Endothelial cell of umbilical vein (primary cell): ENCODE measurements around the gene TMEM229B. TPM values are rescaled to one million over a fixed set of nuclear protein-coding genes. Genes with fewer than 3 reads are reported as not detected.

ENCODE experiments used
- BruUV-seq: library from RNA; stranded (reverse); fragments of 400-500 nt; replicated peaks from 2 replicates; lab custom pipeline; 2021; lab: Mats Ljungman, UMichigan
- CTCF ChIA-PET: fragments of 300-600, 350-600 bp; sonication (Branson Sonifier 250); formaldehyde crosslinking; loops from one replicate; lab custom pipeline; 2021; ENCODE audit warnings: antibody characterized with exemption, inconsistent platforms; lab: Charles Lee
- POLR2A ChIA-PET: fragments of 300-600, 350-600 bp; sonication (Branson Sonifier 250); formaldehyde crosslinking; loops from one replicate; lab custom pipeline; 2021; ENCODE audit warnings: antibody characterized with exemption, inconsistent platforms; lab: Charles Lee
- DNase-seq: peaks from one replicate; pipeline ENCODE4 v3.0.0-alpha.2; 2011; ENCODE audit warnings: low read depth, low spot score
- FAIRE-seq: peaks from 2 replicates; lab custom pipeline; 2011; peaks lifted over from hg19 to GRCh38; lab: Jason Lieb, UNC
- H2AFZ ChIP-seq: 2 replicates; pipeline ENCODE4 v1.6.0; 2012; ENCODE audit warnings: low read depth, low read length, control low read depth, inconsistent platforms
- H3K27ac ChIP-seq: 2 replicates; pipeline ENCODE4 v1.5.1; 2011; ENCODE audit warnings: low read depth, mild to moderate bottlenecking, control low read depth, low read length, moderate library complexity; ENCODE audit not compliant: insufficient read depth
- H3K27me3 ChIP-seq, 2 experiments: 2 replicates each; pipeline versions ENCODE4 v1.6.0 to v1.6.1; 2011; ENCODE audit warnings: low read length in 2 of 2, mixed read lengths in 1 of 2; ENCODE audit not compliant: control insufficient read depth in 2 of 2, insufficient read depth in 2 of 2
- H3K36me3 ChIP-seq, 2 experiments: 2 replicates in 1 of 2; 3 replicates in 1 of 2; pipeline ENCODE4 v1.5.1; 2011; ENCODE audit warnings: low read length in 2 of 2, mild to moderate bottlenecking in 1 of 2, moderate library complexity in 1 of 2; ENCODE audit not compliant: control insufficient read depth in 2 of 2, insufficient read depth in 2 of 2; ENCODE audit errors: extremely low read depth in 1 of 2
- H3K4me1 ChIP-seq: 3 replicates; pipeline ENCODE4 v1.5.1; 2011; ENCODE audit warnings: mild to moderate bottlenecking, low read length; ENCODE audit not compliant: control insufficient read depth, insufficient read depth; ENCODE audit errors: extremely low read depth
- H3K4me2 ChIP-seq: 2 replicates; pipeline ENCODE4 v1.6.1; 2011; ENCODE audit warnings: low read length, control low read depth, mixed read lengths; ENCODE audit not compliant: insufficient read depth
- H3K4me3 ChIP-seq, 3 experiments: fragments of 200-600 bp in 1 of 3; sonication (generic), shearing (Covaris generic) in 1 of 3; replicated peaks in 1 of 3; 2 replicates each; pipeline ENCODE4 v1.5.1; 2011 to 2016; ENCODE audit warnings: control low read depth in 3 of 3, low read length in 3 of 3, mild to moderate bottlenecking in 2 of 3, inconsistent platforms in 1 of 3, low read depth in 1 of 3, moderate library complexity in 1 of 3; ENCODE audit not compliant: insufficient read depth in 1 of 3
- H3K79me2 ChIP-seq: 2 replicates; pipeline ENCODE4 v1.6.0; 2012; ENCODE audit warnings: low read length, inconsistent platforms; ENCODE audit not compliant: control insufficient read depth, insufficient read depth
- H3K9ac ChIP-seq: replicated peaks from 2 replicates; pipeline ENCODE3; 2011; ENCODE audit warnings: low read length, control low read depth; ENCODE audit not compliant: insufficient read depth; ENCODE audit errors: extremely low read depth
- H3K9me1 ChIP-seq: replicated peaks from 3 replicates; pipeline ENCODE4 v1.6.0; 2011; ENCODE audit warnings: mild to moderate bottlenecking, low read length; ENCODE audit not compliant: control insufficient read depth, insufficient read depth; ENCODE audit errors: extremely low read depth
- H3K9me3 ChIP-seq: replicated peaks from 2 replicates; pipeline ENCODE4 v1.5.1; 2012; ENCODE audit warnings: low read length, inconsistent platforms; ENCODE audit not compliant: control insufficient read depth, insufficient read depth
- H4K20me1 ChIP-seq: replicated peaks from 2 replicates; pipeline ENCODE3; 2011; ENCODE audit warnings: mild to moderate bottlenecking, low read length; ENCODE audit not compliant: control insufficient read depth, insufficient read depth; ENCODE audit errors: extremely low read depth
- CTCF ChIP-seq, 2 donors: IDR thresholded peaks; 1 replicate in 1 of 2; 2 replicates in 1 of 2; pipeline ENCODE4 v1.5.1; 2011; ENCODE audit warnings: low read length in 2 of 2, mild to moderate bottlenecking in 2 of 2, moderate library complexity in 2 of 2, control low read depth in 1 of 2, inconsistent platforms in 1 of 2, low read depth in 1 of 2; ENCODE audit not compliant: insufficient read depth in 1 of 2; ENCODE audit errors: extremely low read depth in 1 of 2
- EZH2 ChIP-seq: IDR thresholded peaks from 2 replicates; pipeline ENCODE4 v1.6.1; 2012; ENCODE audit warnings: borderline replicate concordance, low read depth, mild to moderate bottlenecking, moderate library complexity, low read length, inconsistent platforms; ENCODE audit not compliant: severe bottlenecking
- dilution Hi-C: fragments of 300-500 bp; cut with MboI; formaldehyde crosslinking; loops from one replicate; pipeline ENCODE4 v1.15.0; 2019; ENCODE audit warnings: low sequenced_read_pairs; ENCODE audit not compliant: extremely low pct_ligation_motif_present
- intact Hi-C: fragments of 100-400 bp; cut with micrococcal nuclease; formaldehyde crosslinking; loops from one replicate; pipeline ENCODE4 v1.10.0; 2022
- polyA plus RNA-seq, 4 experiments: library from polyadenylated mRNA; depleted of rRNA in 3 of 4; stranded (reverse) in 3 of 4; unstranded in 1 of 4; fragments of >200 nt; gene quantifications; 2 replicates each; pipeline versions ENCODE4 v1.2.1 to v1.2.3, GENCODE V29; 2011 to 2012; ENCODE audit warnings: missing spikeins in 1 of 4
- total RNA-seq: library from RNA; stranded (reverse); gene quantifications from 2 replicates; pipeline ENCODE4 v1.2.3, GENCODE V29; 2021
- TF ChIP-seq, protein P1 (sequence below): IDR thresholded peaks from 2 replicates; pipeline ENCODE4 v1.6.1; 2011; ENCODE audit not compliant: insufficient read depth, insufficient read length

TMEM229B gene
- total and polyA plus RNA-seq, 2 donors (not counting 3 experiments of a cell fraction or from before 2014, with no cell fraction given), result 0.03 TPM; not detected in 1

DNA sequence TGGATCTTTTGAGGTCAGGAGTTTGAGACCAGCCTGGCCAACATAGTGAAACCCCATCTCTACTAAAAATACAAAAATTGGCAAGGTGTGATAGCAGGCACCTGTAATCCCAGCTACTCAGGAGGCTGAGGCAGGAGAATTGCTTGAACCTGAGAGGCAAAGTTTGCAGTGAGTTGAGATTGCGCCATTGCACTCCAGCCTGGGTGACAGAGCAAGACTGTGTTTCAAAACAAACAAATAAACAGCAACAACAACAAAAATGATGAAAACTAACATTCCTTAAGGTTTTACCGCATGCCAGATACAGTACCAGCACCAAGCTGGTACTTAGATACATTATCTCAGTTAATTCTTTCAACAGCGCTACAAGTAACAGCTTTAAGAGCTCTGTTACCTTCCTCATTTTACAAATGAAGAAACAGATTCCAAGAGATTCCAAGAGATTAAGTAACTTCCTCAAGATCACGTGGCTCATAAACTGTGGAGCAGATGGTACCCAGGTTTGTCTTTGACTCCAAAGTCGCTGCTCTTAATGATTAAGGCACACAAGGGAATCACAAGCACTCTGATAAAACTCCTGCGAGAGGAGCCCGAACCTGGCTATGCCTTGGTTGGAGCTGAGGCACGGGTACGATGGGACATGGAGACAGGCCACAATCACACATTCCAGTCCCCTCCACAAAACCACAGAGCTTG, 58.9 kb downstream of the TMEM229B start:
- H3K79me2 ChIP-seq, result no peaks in the 10 kb centered on the region
- H2AFZ ChIP-seq, result no peak overlapping the region
- CTCF ChIA-PET, result interaction anchor here (0.9 to 9.1 kb wide), 7 partner anchors 8 to 1071 kb away, joined by 3 to 298 read pairs (median 34); partner anchors contain the start of gene RDH12
- no peak for DNase-seq
- FAIRE-seq, result no peak
- dilution Hi-C loops, result no loop called here
- no peak overlapping the region for H3K4me2 ChIP-seq
- H3K27ac ChIP-seq, result no peak overlapping the region
- BruUV-seq, result no TSS peak
- TF ChIP-seq CTCF (IDR thresholded peaks at IDR 0.05; ENCODE audit: extremely low read depth in 1 of 2, insufficient read depth in 1 of 2, low read depth in 1 of 2, low read length in 2 of 2) (no peak), EZH2 (no peak)
- TF ChIP-seq, protein P1, sequence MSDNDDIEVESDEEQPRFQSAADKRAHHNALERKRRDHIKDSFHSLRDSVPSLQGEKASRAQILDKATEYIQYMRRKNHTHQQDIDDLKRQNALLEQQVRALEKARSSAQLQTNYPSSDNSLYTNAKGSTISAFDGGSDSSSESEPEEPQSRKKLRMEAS, result no peak
- intact Hi-C loops, result loop anchor here (10.0 kb wide), 1 partner anchor 85 kb away; no protein-coding TSS in a partner anchor
- no peak overlapping the region for H3K9ac ChIP-seq
- H3K9me1 ChIP-seq, result no peaks in the 10 kb centered on the region
- H3K4me3 ChIP-seq, result no peak overlapping the region
- H3K36me3 ChIP-seq, result no peaks in the 10 kb centered on the region
- H3K4me1 ChIP-seq, result peaks cover under 1% of the 10 kb centered on the region
- POLR2A ChIA-PET, result no interaction called here
- no peaks in the 10 kb centered on the region for H3K9me3 ChIP-seq
- H4K20me1 ChIP-seq, result no peaks in the 10 kb centered on the region
- peaks cover 9 to 14% of the 10 kb centered on the region in 2 experiments for H3K27me3 ChIP-seq
